SU-DHL-6 (cell line): ENCODE measurements around the gene PICALM.

Source experiments
- H2AFZ ChIP-seq: fragments of 200-600 bp; sonication (generic); 2 replicates; pipeline ENCODE4 v1.6.1; 2014; ENCODE audit warnings: low read depth, mild to moderate bottlenecking, moderate library complexity, mixed read lengths, antibody characterized with exemption, low read length; ENCODE audit not compliant: severe bottlenecking
- H3F3A ChIP-seq: fragments of 200-600 bp; shearing (Covaris generic); 2 replicates; pipeline ENCODE4 v1.6.0; 2016; ENCODE audit warnings: antibody characterized with exemption, mild to moderate bottlenecking; ENCODE audit not compliant: insufficient read depth
- H3K27ac ChIP-seq: fragments of 200-600 bp; sonication (generic); 2 replicates; pipeline ENCODE4 v1.5.1; 2016; ENCODE audit warnings: low read depth, mild to moderate bottlenecking, low read length, moderate library complexity, mixed read lengths
- H3K27me3 ChIP-seq: fragments of 200-600 bp; sonication (generic), shearing (Covaris generic); 2 replicates; pipeline ENCODE4 v1.6.0; 2014; ENCODE audit warnings: mild to moderate bottlenecking, low read length
- H3K36me3 ChIP-seq: fragments of 200-600 bp; sonication (generic); 2 replicates; pipeline ENCODE4 v1.6.1; 2014; ENCODE audit warnings: mild to moderate bottlenecking, low read length, mixed read lengths
- H3K4me2 ChIP-seq: fragments of 300-600, 200-600 bp; shearing (Covaris generic), sonication (generic); 2 replicates; pipeline ENCODE4 v1.6.0; 2014; ENCODE audit warnings: low read length, low read depth, mild to moderate bottlenecking; ENCODE audit not compliant: poor library complexity, severe bottlenecking
- H3K4me3 ChIP-seq: fragments of 200-600 bp; sonication (generic); 2 replicates; pipeline ENCODE4 v1.5.1; 2014; ENCODE audit warnings: antibody characterized with exemption, low read length, mild to moderate bottlenecking, mixed read lengths; ENCODE audit not compliant: insufficient read depth, poor library complexity, severe bottlenecking
- H3K79me2 ChIP-seq: fragments of 200-600 bp; sonication (generic); 2 replicates; pipeline ENCODE4 v1.6.1; 2014; ENCODE audit warnings: mild to moderate bottlenecking, low read length, moderate library complexity; ENCODE audit not compliant: insufficient read depth
- H3K9ac ChIP-seq: fragments of 200-600 bp; sonication (generic); 2 replicates; pipeline ENCODE4 v1.7.0; 2014; ENCODE audit warnings: mild to moderate bottlenecking, low read length
- H3K9me2 ChIP-seq: fragments of 200-600 bp; sonication (generic); replicated peaks from 2 replicates; pipeline ENCODE4 v1.6.1; 2014; ENCODE audit warnings: low read length; ENCODE audit not compliant: insufficient read depth
- H3K9me3 ChIP-seq: fragments of 200-600 bp; sonication (generic); 2 replicates; pipeline ENCODE4 v1.6.1; 2014; ENCODE audit warnings: low read length, mixed read lengths; ENCODE audit not compliant: insufficient read depth
- H4K20me1 ChIP-seq: fragments of 200-600 bp; sonication (generic); 2 replicates; pipeline ENCODE4 v1.6.1; 2014; ENCODE audit warnings: low read depth, mild to moderate bottlenecking, antibody characterized with exemption, low read length, moderate library complexity, mixed read lengths
- EZH2phosphoT487 ChIP-seq: fragments of 200-600 bp; sonication (generic), shearing (Covaris generic); conservative IDR thresholded peaks from 2 replicates; pipeline ENCODE4 v1.6.1; 2018; ENCODE audit warnings: mild to moderate bottlenecking, antibody characterized with exemption, low read length, moderate library complexity, mixed read lengths
- TF ChIP-seq, protein P1 (sequence below): fragments of 200-600 bp; sonication (generic); IDR thresholded peaks from one replicate; pipeline ENCODE4 v1.5.1; 2017; ENCODE audit warnings: antibody characterized with exemption, mild to moderate bottlenecking, low read length, moderate library complexity; ENCODE audit not compliant: insufficient read depth, poor library complexity, severe bottlenecking

PICALM gene

DNA sequence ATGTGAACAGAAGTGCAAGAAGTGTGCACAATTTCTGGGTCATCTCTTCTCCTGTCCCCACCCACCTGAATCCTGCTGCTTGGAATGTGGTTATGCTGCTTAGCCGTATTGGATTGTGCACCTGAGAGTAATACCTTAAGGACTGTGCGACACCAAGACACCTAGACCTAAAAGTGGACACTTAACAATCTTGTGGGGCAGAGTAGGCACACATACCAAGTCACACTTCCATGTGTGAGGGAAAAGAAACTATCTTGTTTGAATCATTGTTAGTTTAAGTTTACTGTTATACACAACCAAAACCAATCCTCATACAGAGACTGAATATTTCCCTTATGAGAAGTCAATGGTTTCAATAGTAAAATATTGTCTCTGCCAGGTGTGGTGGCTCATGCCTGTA lies 120.0 kb downstream of the PICALM start:
- Histone ChIP-seq H3K9me3 (peaks cover 20% of the 10 kb centered on the region; the same call in 1 of the 2 replicates), H3K36me3 (peaks cover 5% of the 10 kb centered on the region; the same call in 1 of the 2 replicates), H4K20me1 (no peaks in the 10 kb centered on the region), H3K79me2 (no peaks in the 10 kb centered on the region), H3K27me3 (no peaks in the 10 kb centered on the region), H3K4me3 (no peak overlapping the region), H3K4me2 (no peak overlapping the region), H3F3A (0 out of 2 replicates have a peak, but pooled peaks cover 3% of the 10 kb centered on the region), H3K27ac (no peak overlapping the region), H3K9me2 (no peaks in the 10 kb centered on the region), H2AFZ (no peak overlapping the region), H3K9ac (no peak overlapping the region)
- TF ChIP-seq EZH2phosphoT487, result no peak
- TF ChIP-seq, protein P1, sequence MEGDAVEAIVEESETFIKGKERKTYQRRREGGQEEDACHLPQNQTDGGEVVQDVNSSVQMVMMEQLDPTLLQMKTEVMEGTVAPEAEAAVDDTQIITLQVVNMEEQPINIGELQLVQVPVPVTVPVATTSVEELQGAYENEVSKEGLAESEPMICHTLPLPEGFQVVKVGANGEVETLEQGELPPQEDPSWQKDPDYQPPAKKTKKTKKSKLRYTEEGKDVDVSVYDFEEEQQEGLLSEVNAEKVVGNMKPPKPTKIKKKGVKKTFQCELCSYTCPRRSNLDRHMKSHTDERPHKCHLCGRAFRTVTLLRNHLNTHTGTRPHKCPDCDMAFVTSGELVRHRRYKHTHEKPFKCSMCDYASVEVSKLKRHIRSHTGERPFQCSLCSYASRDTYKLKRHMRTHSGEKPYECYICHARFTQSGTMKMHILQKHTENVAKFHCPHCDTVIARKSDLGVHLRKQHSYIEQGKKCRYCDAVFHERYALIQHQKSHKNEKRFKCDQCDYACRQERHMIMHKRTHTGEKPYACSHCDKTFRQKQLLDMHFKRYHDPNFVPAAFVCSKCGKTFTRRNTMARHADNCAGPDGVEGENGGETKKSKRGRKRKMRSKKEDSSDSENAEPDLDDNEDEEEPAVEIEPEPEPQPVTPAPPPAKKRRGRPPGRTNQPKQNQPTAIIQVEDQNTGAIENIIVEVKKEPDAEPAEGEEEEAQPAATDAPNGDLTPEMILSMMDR, result no peak

DNA sequence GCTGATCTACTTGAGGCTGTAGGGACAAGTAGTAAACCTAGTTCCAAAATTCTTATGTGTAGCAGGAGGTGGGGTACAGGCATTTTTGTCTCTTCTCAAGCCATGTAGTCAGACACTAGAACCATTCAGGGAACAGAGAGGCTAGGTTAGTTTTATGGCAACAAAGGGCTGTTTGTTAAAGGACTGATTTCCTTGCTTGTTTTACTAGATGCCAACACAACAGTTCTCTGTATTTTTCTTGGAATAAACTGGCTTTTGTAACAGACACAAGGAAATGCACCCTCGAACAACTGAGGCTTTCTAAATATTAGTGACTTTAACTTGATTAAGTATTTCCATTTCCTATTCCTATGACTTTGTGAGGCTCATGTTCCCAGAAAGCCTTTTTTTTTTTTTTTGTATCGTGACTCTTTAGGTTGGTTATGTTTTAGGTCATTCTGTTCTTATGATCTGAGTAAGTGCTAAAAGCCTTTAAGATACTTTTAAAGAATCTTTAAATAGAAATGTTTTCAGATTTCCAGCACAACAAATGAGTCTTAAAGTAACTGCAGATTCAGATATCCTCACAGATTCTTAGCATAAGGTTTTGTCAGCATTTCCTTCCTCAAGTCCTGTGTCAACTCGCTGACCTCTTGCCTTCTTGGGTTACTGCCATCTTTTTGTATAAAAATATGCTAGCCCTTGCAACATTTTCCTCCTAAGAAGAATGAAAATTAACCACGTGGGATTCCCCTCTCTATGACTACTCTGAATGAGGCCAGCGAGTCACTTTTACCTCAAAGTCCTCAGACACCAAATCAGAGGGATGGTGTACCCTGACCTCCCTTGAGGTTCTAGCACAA lies 121.2 kb downstream of the PICALM start:
- H3K9me2 ChIP-seq, result no peaks in the 10 kb centered on the region
- H3K27ac ChIP-seq, result no peak overlapping the region

DNA sequence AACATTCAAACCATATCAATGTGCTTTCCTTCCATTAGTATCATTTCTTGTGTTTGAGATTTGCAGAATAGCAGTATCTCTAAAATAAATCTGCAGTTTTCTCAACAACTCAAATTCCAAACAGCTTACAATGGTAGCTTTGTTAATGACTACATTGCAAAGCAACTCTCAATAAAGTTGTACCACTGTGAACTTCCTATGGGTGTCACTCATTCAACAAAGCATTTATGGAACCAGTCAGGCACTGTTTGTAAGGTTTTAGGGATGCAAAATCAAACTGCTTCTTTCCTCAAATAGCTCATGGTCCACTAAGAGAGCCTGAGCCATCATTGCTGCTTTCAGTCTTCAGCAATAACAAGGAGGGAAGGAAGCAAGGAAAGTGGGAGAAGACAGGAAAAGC lies 122.7 kb downstream of the PICALM start:
- Histone ChIP-seq H3F3A (no peaks in the 10 kb centered on the region), H2AFZ (no peak overlapping the region), H3K4me2 (no peak overlapping the region), H3K9ac (no peak overlapping the region), H3K36me3 (no peaks in the 10 kb centered on the region; the same call in 1 of the 2 replicates), H4K20me1 (no peaks in the 10 kb centered on the region), H3K27me3 (no peaks in the 10 kb centered on the region), H3K9me2 (no peaks in the 10 kb centered on the region), H3K4me3 (no peak overlapping the region), H3K9me3 (peaks cover 20% of the 10 kb centered on the region; the same call in 1 of the 2 replicates), H3K27ac (no peak overlapping the region), H3K79me2 (no peaks in the 10 kb centered on the region)
- no peak for TF ChIP-seq EZH2phosphoT487
- TF ChIP-seq, protein P1, result no peak

More for the DNA sequence above, 121.2 kb downstream of the PICALM start:
- no peak overlapping the region for H3K4me3 ChIP-seq
- H4K20me1 ChIP-seq, result no peaks in the 10 kb centered on the region
- H3F3A ChIP-seq, result 0 out of 2 replicates have a peak, but pooled peaks cover 3% of the 10 kb centered on the region
- no peaks in the 10 kb centered on the region for H3K27me3 ChIP-seq
- no peaks in the 10 kb centered on the region; the same call in 1 of the 2 replicates for H3K36me3 ChIP-seq
- no peak overlapping the region for H3K4me2 ChIP-seq
- no peak overlapping the region for H2AFZ ChIP-seq
- no peaks in the 10 kb centered on the region for H3K79me2 ChIP-seq
- TF ChIP-seq, protein P1, result no peak
- TF ChIP-seq EZH2phosphoT487, result no peak
- peaks cover 20% of the 10 kb centered on the region; the same call in 1 of the 2 replicates for H3K9me3 ChIP-seq
- no peak overlapping the region for H3K9ac ChIP-seq
